CD14-positive monocyte (primary cell): ENCODE results near the gene PPP6C. TPM values are rescaled to one million over a fixed set of nuclear protein-coding genes. Genes with fewer than 3 reads are reported as not detected.
"Not testable (repeated sequence)": the region's sequence is repeated elsewhere in the genome, so short reads cannot be mapped to it uniquely, and the experiment has no call there.

Source experiments
- DNase-seq, 3 donors: peaks; one replicate each; pipeline ENCODE4 v3.0.0-alpha.2; 2011 to 2022
- H2AFZ ChIP-seq: 2 replicates; pipeline ENCODE4 v1.6.0; 2012; ENCODE audit warnings: mild to moderate bottlenecking, low read depth, low read length, inconsistent platforms; ENCODE audit not compliant: insufficient read depth, poor library complexity, severe bottlenecking
- H3K27ac ChIP-seq, 2 donors: 1 replicate in 1 of 2; 2 replicates in 1 of 2; pipeline ENCODE4 v1.5.1; 2012 to 2013; ENCODE audit warnings: low read length in 2 of 2, control low read depth in 1 of 2, inconsistent platforms in 1 of 2, low read depth in 1 of 2, mild to moderate bottlenecking in 1 of 2
- H3K27me3 ChIP-seq, 2 donors: one replicate each; pipeline versions ENCODE4 v1.6.0 to v1.6.1; 2011 to 2013; ENCODE audit warnings: low read length in 2 of 2; ENCODE audit not compliant: control insufficient read depth in 2 of 2, insufficient read depth in 2 of 2
- H3K36me3 ChIP-seq, 2 donors: replicated peaks in 1 of 2; 1 replicate in 1 of 2; 2 replicates in 1 of 2; pipeline versions ENCODE4 v1.5.1 to v1.6.1; 2012 to 2013; ENCODE audit warnings: low read length in 2 of 2, control low read depth in 1 of 2, inconsistent platforms in 1 of 2, mild to moderate bottlenecking in 1 of 2; ENCODE audit not compliant: insufficient read depth in 2 of 2, control insufficient read depth in 1 of 2
- H3K4me1 ChIP-seq, 2 donors: 1 replicate in 1 of 2; 2 replicates in 1 of 2; pipeline versions ENCODE4 v1.5.1 to v1.6.1; 2012 to 2013; ENCODE audit warnings: low read length in 2 of 2, control low read depth in 1 of 2, inconsistent platforms in 1 of 2, mild to moderate bottlenecking in 1 of 2, moderate library complexity in 1 of 2; ENCODE audit not compliant: insufficient read depth in 2 of 2, control insufficient read depth in 1 of 2
- H3K4me2 ChIP-seq: replicated peaks from 2 replicates; pipeline ENCODE3; 2012; ENCODE audit warnings: low read length, moderate library complexity, mild to moderate bottlenecking; ENCODE audit not compliant: poor library complexity, severe bottlenecking; ENCODE audit errors: extremely low read depth
- H3K4me3 ChIP-seq, 3 experiments: fragments of 200-600 bp in 1 of 3; sonication (generic) in 1 of 3; replicated peaks in 1 of 3; 1 replicate in 2 of 3; 2 replicates in 1 of 3; pipeline ENCODE4 v1.5.1; 2011 to 2013; ENCODE audit warnings: low read length in 3 of 3, mild to moderate bottlenecking in 3 of 3, control low read depth in 2 of 3, low read depth in 2 of 3, inconsistent platforms in 1 of 3, moderate library complexity in 1 of 3
- H3K79me2 ChIP-seq: 2 replicates; pipeline ENCODE4 v1.6.0; 2012; ENCODE audit warnings: mild to moderate bottlenecking, control low read depth, inconsistent platforms, low read length, moderate library complexity; ENCODE audit not compliant: insufficient read depth
- H3K9ac ChIP-seq: 2 replicates; pipeline ENCODE4 v1.6.0; 2017; ENCODE audit warnings: low read length, mild to moderate bottlenecking; ENCODE audit not compliant: insufficient read depth, poor library complexity, severe bottlenecking
- H3K9me3 ChIP-seq, 2 donors: replicated peaks in 1 of 2; 1 replicate in 1 of 2; 2 replicates in 1 of 2; pipeline versions ENCODE4 v1.5.1 to v1.6.1; 2012 to 2013; ENCODE audit warnings: low read length in 2 of 2, control low read depth in 1 of 2; ENCODE audit not compliant: control insufficient read depth in 1 of 2, insufficient read depth in 1 of 2
- H4K20me1 ChIP-seq: 2 replicates; pipeline ENCODE4 v1.6.0; 2012; ENCODE audit warnings: mild to moderate bottlenecking, low read length, control low read depth, moderate library complexity; ENCODE audit not compliant: insufficient read depth
- H3K27ac Mint-ChIP-seq, 7 donors: one replicate each; pipeline ENCODE4 v1.8.0; 2020; ENCODE audit warnings: mild to moderate bottlenecking in 7 of 7, mixed read lengths in 7 of 7, moderate library complexity in 6 of 7, inconsistent platforms in 2 of 7
- H3K27me3 Mint-ChIP-seq, 3 donors: one replicate each; pipeline ENCODE4 v1.8.0; 2021 to 2022; ENCODE audit warnings: low read depth in 3 of 3, mild to moderate bottlenecking in 3 of 3, mixed read lengths in 3 of 3, moderate library complexity in 3 of 3, inconsistent platforms in 1 of 3
- H3K36me3 Mint-ChIP-seq, 2 donors: one replicate each; pipeline ENCODE4 v1.8.0; 2020; ENCODE audit warnings: mixed read lengths in 2 of 2, inconsistent platforms in 1 of 2, mild to moderate bottlenecking in 1 of 2
- H3K4me1 Mint-ChIP-seq: one replicate; pipeline ENCODE4 v1.8.0; 2020; ENCODE audit warnings: mild to moderate bottlenecking, mixed read lengths
- H3K4me3 Mint-ChIP-seq, 2 donors: one replicate each; pipeline ENCODE4 v1.8.0; 2020; ENCODE audit warnings: mild to moderate bottlenecking in 2 of 2, mixed read lengths in 2 of 2, moderate library complexity in 1 of 2
- H3K9me3 Mint-ChIP-seq, 7 donors: one replicate each; pipeline ENCODE4 v1.8.0; 2020 to 2022; ENCODE audit warnings: mixed read lengths in 7 of 7, mild to moderate bottlenecking in 6 of 7, moderate library complexity in 6 of 7, inconsistent platforms in 2 of 7
- CTCF ChIP-seq: fragments of 200-600 bp; IDR thresholded peaks from one replicate; pipeline ENCODE4 v1.8.0; 2022; ENCODE audit warnings: antibody characterized with exemption, mild to moderate bottlenecking
- WGBS: methylation state at CpG from one replicate; pipeline ENCODE4 v1.1.5; 2013; ENCODE audit warnings: missing lambda C conversion rate; ENCODE audit not compliant: insufficient coverage; 5-methylcytosine and 5-hydroxymethylcytosine counted together
- intact Hi-C, 2 donors: fragments of 100-400 bp; cut with micrococcal nuclease; formaldehyde crosslinking; loops; one replicate each; pipeline versions ENCODE4 v1.15.0 to v1.15.1; 2023
- polyA plus RNA-seq, 3 donors: library from polyadenylated mRNA; depleted of rRNA in 1 of 3; unstranded in 2 of 3; stranded (reverse) in 1 of 3; fragments of 300-500 nt in 2 of 3; fragments of >200 nt in 1 of 3; fragmentation: Illumina TruSeq in 2 of 3; gene quantifications; 1 replicate in 2 of 3; 2 replicates in 1 of 3; pipeline ENCODE4 v1.2.3, GENCODE V29; 2012 to 2021

The PPP6C gene
- polyA plus RNA-seq, 3 donors: 20.0 to 48.1 (median 36.9) TPM

- Histone ChIP-seq H3K9me3 (no peaks in the 10 kb centered on the region), H3K36me3 (peaks cover 55 to 62% of the 10 kb centered on the region in 2 donors), H2AFZ (no peak overlapping the region), H3K4me3 (peak overlapping the region in 2 of 3 experiments; percentile 71 to 97), H3K4me2 (peak overlapping the region; percentile 89), H3K79me2 (peaks cover 70% of the 10 kb centered on the region), H4K20me1 (peaks cover 71% of the 10 kb centered on the region), H3K27ac (peak overlapping the region in 1 of 2 donors; percentile 99), H3K9ac (no peak overlapping the region), H3K27me3 (no peaks in the 10 kb centered on the region), H3K4me1 (peaks cover 37 to 65% of the 10 kb centered on the region in 2 donors)
- Mint-ChIP-seq H3K36me3 (peaks cover 52 to 60% of the 10 kb centered on the region in 2 donors), H3K27me3 (no peaks in the 10 kb centered on the region), H3K4me3 (peak overlapping the region in 1 of 2 donors; percentile 99), H3K4me1 (peaks cover 54% of the 10 kb centered on the region), H3K27ac (peak overlapping the region in 6 of 7 donors; percentile 52 to 77 (median 60)), H3K9me3 (peaks cover 0 to 3% (median 0%) of the 10 kb centered on the region in 7 donors)
- intact Hi-C loops: loop anchor here in 1 of 2 donors (5.0 kb wide), 2 partner anchors 34 to 36 kb away; partner anchors contain the start of gene RABEPK
- DNase-seq: no peak
- TF ChIP-seq CTCF: no peak
- WGBS: 92% methylated on average over 2 of the region's 7 CpGs
These were observed 48.7 kb upstream of the PPP6C start for GRCh38 chr9:125238127-125238914.

- peaks cover 60 to 68% of the 10 kb centered on the region in 2 donors for H3K36me3 ChIP-seq
- Mint-ChIP-seq H3K4me3 (peak overlapping the region in 1 of 2 donors; percentile 99), H3K4me1 (peaks cover 41% of the 10 kb centered on the region), H3K36me3 (peaks cover 58 to 64% of the 10 kb centered on the region in 2 donors), H3K27ac (peak overlapping the region in 3 of 7 donors; percentile 1 to 19 (median 4))
- not testable (repeated sequence) for H3K9ac ChIP-seq, H2AFZ ChIP-seq, H3K27me3 Mint-ChIP-seq, H3K27ac ChIP-seq, DNase-seq, H3K27me3 ChIP-seq, H3K9me3 ChIP-seq, H3K4me2 ChIP-seq, H3K9me3 Mint-ChIP-seq
- peaks cover 71% of the 10 kb centered on the region for H4K20me1 ChIP-seq
- WGBS: no CpG with 5 or more reads among the region's 5 CpGs
- peaks cover 60% of the 10 kb centered on the region for H3K79me2 ChIP-seq
- H3K4me1 ChIP-seq: peaks cover 20 to 48% of the 10 kb centered on the region in 2 donors
- intact Hi-C loops: loop anchor here in 1 of 2 donors (5.0 kb wide), 2 partner anchors 34 to 36 kb away; partner anchors contain the start of gene RABEPK
- peak overlapping the region in 1 of 3 experiments; percentile 97 for H3K4me3 ChIP-seq
These were observed 47.0 kb upstream of the PPP6C start for GRCh38 chr9:125236520-125237159.
